ENCODE results near the gene SGCD.
"Not testable (repeated sequence)": the region's sequence is repeated elsewhere in the genome, so short reads cannot be mapped to it uniquely, and the experiment has no call there.

The SGCD gene

DNA sequence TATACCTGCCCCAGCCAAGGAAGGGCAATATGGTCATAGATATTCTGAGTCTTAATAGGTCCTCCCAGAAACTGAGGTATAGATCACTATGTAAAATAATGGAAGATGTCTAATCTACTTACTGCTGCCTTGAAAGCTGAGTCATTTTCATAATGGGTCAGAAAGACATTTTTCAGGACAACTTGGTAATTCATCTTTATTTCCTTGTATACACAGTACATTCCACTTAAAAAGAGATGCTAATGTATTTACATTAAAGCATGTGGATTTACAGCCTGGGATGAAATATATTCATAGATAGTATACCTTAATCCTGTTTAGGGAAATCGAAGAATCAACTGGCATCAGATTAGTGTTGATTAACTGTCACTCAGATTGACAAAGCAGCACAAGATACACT, 304.0 kb downstream of the SGCD start:
- H3K9ac ChIP-seq = no peak overlapping the region
- TF ChIP-seq Cebpa-rat (IDR thresholded peaks at IDR 0.05) = no peak
- H3K27me3 ChIP-seq = no peaks in the 10 kb centered on the region
- H3K27ac ChIP-seq = no peak overlapping the region
- no peak overlapping the region for H3K4me3 ChIP-seq
- H3K4me1 ChIP-seq = no peaks in the 10 kb centered on the region
- no peak overlapping the region for H3K4me2 ChIP-seq
- no peaks in the 10 kb centered on the region for H4K20me1 ChIP-seq
- H3K9me3 ChIP-seq (replicated peaks in 1 of 11) = no peaks in the 10 kb centered on the region
- no peaks in the 10 kb centered on the region for H3K36me3 ChIP-seq

DNA sequence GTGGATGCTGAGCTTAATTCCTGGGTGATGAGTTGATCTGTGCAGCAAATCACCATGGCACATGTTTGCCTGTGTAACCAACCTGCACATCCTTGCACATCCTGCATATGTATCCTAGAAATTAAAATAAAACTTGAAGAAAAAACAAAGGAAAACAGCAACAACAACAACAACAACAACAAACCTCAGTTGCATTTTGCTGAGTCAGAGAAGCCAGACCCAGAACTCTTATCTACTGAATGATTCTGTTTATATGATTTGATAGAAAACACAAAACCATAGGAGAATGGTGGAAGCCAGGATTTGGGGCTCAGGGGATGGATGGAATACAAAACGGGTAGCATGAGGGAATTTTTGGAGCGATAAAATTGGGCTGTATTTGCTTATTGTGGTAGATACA, 307.3 kb downstream of the SGCD start:
- Histone ChIP-seq H3K4me2 (no peak overlapping the region), H3K27me3 (no peaks in the 10 kb centered on the region), H3K9ac (no peak overlapping the region), H3K9me3 (replicated peaks in 1 of 11) (no peaks in the 10 kb centered on the region), H3K27ac (no peak overlapping the region), H3K4me3 (no peak overlapping the region), H3K36me3 (no peaks in the 10 kb centered on the region), H4K20me1 (no peaks in the 10 kb centered on the region), H3K4me1 (no peaks in the 10 kb centered on the region)
- TF ChIP-seq Cebpa-rat (IDR thresholded peaks at IDR 0.05) = no peak

DNA sequence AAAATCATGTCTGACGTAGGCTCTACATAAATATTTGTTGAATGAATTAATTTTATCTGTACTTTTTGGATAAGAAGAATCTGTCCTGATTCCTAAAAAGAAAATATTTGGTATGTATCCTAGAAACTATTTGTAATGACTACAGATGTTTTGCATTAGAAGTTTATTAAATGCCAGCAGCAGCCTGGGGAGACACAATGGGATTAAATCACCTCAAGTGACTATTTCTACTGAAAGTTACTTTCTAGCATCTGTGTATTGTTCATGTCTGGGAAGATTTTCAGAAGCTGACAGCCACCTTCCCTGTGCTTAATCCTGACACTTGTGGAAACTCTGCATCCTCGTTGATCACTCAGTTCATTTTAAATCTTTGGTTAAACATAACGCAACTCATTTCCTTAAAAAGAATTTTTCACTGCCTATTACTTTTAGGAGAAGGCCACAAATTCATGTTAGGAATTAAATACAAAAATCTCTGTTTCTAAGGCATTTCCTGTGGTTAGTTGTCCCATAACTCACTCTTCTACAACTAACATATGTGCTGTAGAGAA, 313.8 kb downstream of the SGCD start:
- Histone ChIP-seq H3K9ac (no peak overlapping the region), H3K9me3 (replicated peaks in 1 of 11) (no peaks in the 10 kb centered on the region), H3K27ac (no peak overlapping the region), H3K4me1 (peaks cover 0 to 8% (median 0%) of the 10 kb centered on the region in 10 experiments; a peak in 6 of 20 replicates), H3K36me3 (no peaks in the 10 kb centered on the region), H3K4me2 (no peak overlapping the region), H4K20me1 (no peaks in the 10 kb centered on the region), H3K27me3 (no peaks in the 10 kb centered on the region), H3K4me3 (no peak overlapping the region)
- TF ChIP-seq Cebpa-rat (IDR thresholded peaks at IDR 0.05) = no peak

DNA sequence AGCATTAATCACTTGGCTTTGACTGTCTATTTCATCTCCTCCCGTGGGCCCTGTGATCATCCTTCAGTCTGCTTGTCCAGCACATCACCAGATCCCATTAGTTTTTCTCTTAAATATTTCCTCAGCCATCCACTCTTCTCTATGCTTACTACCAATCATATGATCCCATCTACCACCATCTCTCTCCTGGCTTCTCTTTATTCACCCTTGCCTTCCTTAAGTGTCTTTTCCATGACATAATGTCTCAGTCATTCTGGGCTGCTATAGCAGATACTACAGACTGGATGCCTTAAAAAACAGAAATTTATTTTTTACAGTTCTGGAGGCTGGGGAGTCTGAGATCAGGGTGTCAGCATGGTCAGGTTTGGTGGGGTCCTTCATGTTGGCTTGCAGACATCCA, 314.7 kb downstream of the SGCD start:
- peaks cover 0 to 8% (median 0%) of the 10 kb centered on the region in 10 experiments; a peak in 6 of 20 replicates for H3K4me1 ChIP-seq
- H3K4me3 ChIP-seq = no peak overlapping the region
- TF ChIP-seq Cebpa-rat (IDR thresholded peaks at IDR 0.05) = no peak
- H3K27ac ChIP-seq = no peak overlapping the region
- H3K9me3 ChIP-seq (replicated peaks in 1 of 11) = no peaks in the 10 kb centered on the region
- H3K36me3 ChIP-seq = no peaks in the 10 kb centered on the region
- H3K9ac ChIP-seq = no peak overlapping the region
- H4K20me1 ChIP-seq = no peaks in the 10 kb centered on the region
- no peaks in the 10 kb centered on the region for H3K27me3 ChIP-seq
- no peak overlapping the region for H3K4me2 ChIP-seq

DNA sequence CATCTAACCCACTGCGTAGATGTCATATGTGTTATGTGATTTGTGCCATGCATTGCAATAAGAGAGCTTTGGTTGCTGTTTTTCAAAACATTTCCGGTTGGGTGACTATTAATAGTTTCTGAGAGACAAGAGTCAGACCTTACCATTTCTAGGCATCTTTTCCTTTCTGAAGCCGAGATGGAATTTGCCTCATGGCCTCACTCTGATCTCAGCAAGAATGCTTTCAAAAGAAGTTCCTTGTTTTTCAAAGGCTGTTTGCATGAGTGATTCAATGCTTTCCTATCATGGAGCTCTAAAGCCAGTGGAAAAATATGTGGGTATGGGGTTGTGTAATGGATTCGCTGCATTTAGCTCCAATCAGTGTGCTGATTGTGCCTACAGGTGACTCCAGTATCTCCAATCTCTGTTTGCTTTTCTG, 320.1 kb downstream of the SGCD start:
- H3K4me3 ChIP-seq = no peak overlapping the region
- TF ChIP-seq Cebpa-rat (IDR thresholded peaks at IDR 0.05) = no peak
- H3K27me3 ChIP-seq = no peaks in the 10 kb centered on the region

DNA sequence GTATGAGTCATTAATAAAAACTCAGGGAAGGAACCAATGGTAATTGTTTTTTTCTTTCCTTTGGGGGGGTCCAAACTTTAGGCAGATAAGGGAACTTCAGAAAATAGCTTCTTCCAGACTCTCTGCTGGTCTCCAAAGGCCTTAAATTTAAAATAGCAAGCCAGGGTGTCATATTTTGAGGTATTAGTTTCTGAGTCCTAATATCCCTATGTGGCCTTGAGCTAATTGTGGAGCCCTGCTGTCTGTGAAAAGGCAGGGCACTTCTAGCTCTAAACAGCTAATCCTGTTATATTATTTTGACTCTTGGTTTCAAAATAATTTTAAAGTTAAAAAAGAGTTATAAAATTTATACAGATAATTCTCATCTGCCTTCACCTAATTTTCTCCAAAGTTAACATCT, 327.5 kb downstream of the SGCD start:
- no peak for TF ChIP-seq Cebpa-rat (IDR thresholded peaks at IDR 0.05)
- Histone ChIP-seq H3K4me1 (peaks cover 0 to 12% (median 6%) of the 10 kb centered on the region in 10 experiments; a peak in 11 of 20 replicates), H3K27me3 (no peaks in the 10 kb centered on the region), H3K36me3 (no peaks in the 10 kb centered on the region), H4K20me1 (no peaks in the 10 kb centered on the region), H3K4me3 (no peak overlapping the region), H3K9ac (no peak overlapping the region), H3K27ac (no peak overlapping the region), H3K9me3 (replicated peaks in 1 of 11) (no peaks in the 10 kb centered on the region), H3K4me2 (no peak overlapping the region)

More for the DNA sequence above, 320.1 kb downstream of the SGCD start:
- Histone ChIP-seq H3K4me2 (no peak overlapping the region), H3K36me3 (no peaks in the 10 kb centered on the region), H3K27ac (no peak overlapping the region), H3K9me3 (replicated peaks in 1 of 11) (no peaks in the 10 kb centered on the region), H3K4me1 (peaks cover 0 to 8% (median 0%) of the 10 kb centered on the region in 10 experiments; a peak in 6 of 20 replicates), H4K20me1 (no peaks in the 10 kb centered on the region), H3K9ac (no peak overlapping the region)

DNA sequence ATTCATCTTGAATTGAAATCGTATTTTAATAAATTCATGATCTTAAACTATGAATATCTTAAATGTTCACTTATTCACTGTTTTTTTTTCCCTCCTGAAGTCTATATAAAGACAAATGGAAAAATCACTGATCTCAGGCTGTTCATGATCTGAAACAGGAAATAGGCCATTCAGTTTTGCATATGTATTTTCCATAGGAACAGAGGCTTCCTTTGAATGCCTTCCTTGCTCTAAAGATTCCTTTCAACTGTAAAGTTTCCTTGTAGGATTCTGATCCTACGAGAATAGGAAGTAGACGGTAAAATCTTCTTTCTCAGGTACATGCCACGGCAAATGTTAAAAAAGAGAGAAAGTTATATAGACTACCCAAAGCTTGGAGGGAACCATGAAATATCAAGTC, 328.8 kb downstream of the SGCD start:
- no peak overlapping the region for H3K27ac ChIP-seq
- peaks cover 0 to 12% (median 6%) of the 10 kb centered on the region in 10 experiments; a peak in 11 of 20 replicates for H3K4me1 ChIP-seq
- H3K9ac ChIP-seq = no peak overlapping the region
- H3K9me3 ChIP-seq (replicated peaks in 1 of 11) = no peaks in the 10 kb centered on the region
- no peaks in the 10 kb centered on the region for H3K27me3 ChIP-seq
- TF ChIP-seq Cebpa-rat (IDR thresholded peaks at IDR 0.05) = no peak
- H3K36me3 ChIP-seq = no peaks in the 10 kb centered on the region
- H4K20me1 ChIP-seq = no peaks in the 10 kb centered on the region
- peak overlapping the region in 5 of 11 experiments; percentile 3 to 37 (median 28); a peak in 8 of 22 replicates for H3K4me2 ChIP-seq
- H3K4me3 ChIP-seq = no peak overlapping the region

DNA sequence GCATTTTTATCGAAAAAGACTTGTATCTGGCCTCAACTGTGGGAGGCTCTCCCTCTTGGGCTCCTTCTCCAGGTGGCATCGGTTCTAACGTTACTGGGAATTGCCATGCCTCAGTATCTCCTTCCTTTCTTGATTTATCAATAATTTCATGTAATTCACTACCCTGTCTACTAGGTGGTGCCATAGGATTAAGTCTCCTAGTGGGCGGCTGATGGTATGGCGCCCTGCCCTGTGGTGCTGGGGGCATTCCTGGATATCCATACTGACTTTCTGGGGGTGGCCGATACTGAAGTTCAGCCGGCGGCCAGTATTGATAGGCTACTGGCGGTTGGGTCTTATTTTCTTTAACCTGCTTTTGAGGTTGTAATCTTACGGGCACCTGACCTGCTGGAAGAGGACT, 337.9 kb downstream of the SGCD start:
- H3K4me3 ChIP-seq; H3K9ac ChIP-seq; H3K4me1 ChIP-seq; H3K4me2 ChIP-seq; H3K27ac ChIP-seq; H3K9me3 ChIP-seq (replicated peaks in 1 of 11); H4K20me1 ChIP-seq; H3K27me3 ChIP-seq; H3K36me3 ChIP-seq: not testable (repeated sequence)

DNA sequence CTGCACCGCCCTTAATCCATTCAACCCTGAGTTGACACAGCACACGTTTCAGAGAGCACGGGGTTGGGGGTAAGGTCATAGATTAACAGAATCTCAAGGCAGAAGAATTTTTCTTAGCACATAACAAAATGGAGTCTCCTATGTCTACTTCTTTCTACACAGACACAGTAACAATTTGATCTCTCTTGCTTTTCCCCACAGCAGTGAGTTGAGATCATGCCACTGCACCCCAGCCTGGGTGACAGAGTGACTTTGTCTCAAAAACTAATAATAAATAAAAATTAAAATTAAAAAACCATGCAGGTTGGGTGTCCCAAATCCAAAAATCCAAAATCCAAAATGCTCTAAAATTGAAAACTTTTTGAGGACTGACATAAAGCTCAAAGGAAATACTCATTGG, 339.7 kb downstream of the SGCD start:
- not testable (repeated sequence) for H3K4me2 ChIP-seq; H3K9me3 ChIP-seq (replicated peaks in 1 of 11); H3K27me3 ChIP-seq; H3K4me1 ChIP-seq; H4K20me1 ChIP-seq; H3K36me3 ChIP-seq; H3K9ac ChIP-seq; H3K4me3 ChIP-seq; H3K27ac ChIP-seq

DNA sequence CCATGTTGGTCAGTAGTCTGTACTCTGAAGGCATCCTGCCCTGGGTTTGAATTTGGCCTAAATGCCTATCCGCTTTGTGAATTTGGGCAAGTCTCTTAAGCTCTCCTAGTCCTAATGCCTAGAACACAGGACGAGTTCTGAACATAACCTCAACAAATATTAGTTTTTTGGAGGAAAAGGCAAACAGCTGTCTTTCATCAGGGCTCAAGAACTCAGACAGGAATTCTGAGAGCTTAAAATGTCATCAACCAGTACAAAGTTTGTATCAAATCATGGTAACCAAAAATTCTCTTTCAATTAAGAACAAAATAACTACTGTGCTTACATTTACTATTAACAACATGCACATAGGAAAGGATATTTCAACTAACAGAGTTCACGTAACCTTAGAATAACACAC, 340.7 kb downstream of the SGCD start:
- no peaks in the 10 kb centered on the region for H3K9me3 ChIP-seq (replicated peaks in 1 of 11)
- no peak overlapping the region for H3K4me2 ChIP-seq
- TF ChIP-seq Cebpa-rat (IDR thresholded peaks at IDR 0.05) = no peak
- H4K20me1 ChIP-seq = no peaks in the 10 kb centered on the region
- peaks cover 0 to 14% (median 10%) of the 10 kb centered on the region in 10 experiments; a peak in 14 of 20 replicates for H3K4me1 ChIP-seq
- no peaks in the 10 kb centered on the region for H3K36me3 ChIP-seq
- H3K9ac ChIP-seq = no peak overlapping the region
- no peaks in the 10 kb centered on the region for H3K27me3 ChIP-seq
- no peak overlapping the region for H3K4me3 ChIP-seq
- no peak overlapping the region for H3K27ac ChIP-seq
